Cardiac muscle cell (in vitro differentiated cells and primary cell): Measurements from ENCODE around the gene COTL1. TPM values are rescaled to one million over a fixed set of nuclear protein-coding genes. Genes with fewer than 3 reads are reported as not detected.

Source experiments
- DNase-seq, 2 donors: peaks; one replicate each; pipeline versions ENCODE4 v3.0.0 to v3.0.0-alpha.2; 2010 to 2017; ENCODE audit warnings: low read depth in 1 of 2, low spot score in 1 of 2
- H3K27ac ChIP-seq: fragments of 200-600 bp; sonication (generic); 2 replicates; pipeline ENCODE4 v1.5.1; 2016
- H3K27me3 ChIP-seq: fragments of 200-600 bp; sonication (generic); 2 replicates; pipeline ENCODE4 v1.6.0; 2016; ENCODE audit warnings: control low read depth
- H3K36me3 ChIP-seq: fragments of 200-600 bp; sonication (generic); 2 replicates; pipeline ENCODE4 v1.5.1; 2016; ENCODE audit warnings: control low read depth
- H3K4me1 ChIP-seq: fragments of 200-600 bp; sonication (generic); 2 replicates; pipeline ENCODE4 v1.8.1; 2017; ENCODE audit warnings: low read depth, mild to moderate bottlenecking, mixed run types
- H3K4me3 ChIP-seq: fragments of 200-600 bp; sonication (generic); 2 replicates; pipeline ENCODE4 v1.5.1; 2016; ENCODE audit warnings: mild to moderate bottlenecking
- H3K9me3 ChIP-seq: fragments of 200-600 bp; sonication (generic); 2 replicates; pipeline ENCODE4 v1.5.1; 2017; ENCODE audit warnings: low read depth, mild to moderate bottlenecking, control low read depth
- CTCF ChIP-seq: IDR thresholded peaks from 2 replicates; pipeline ENCODE4 v1.5.1; 2012; ENCODE audit warnings: low read depth, mild to moderate bottlenecking, low read length
- polyA plus RNA-seq: library from polyadenylated mRNA; unstranded; fragments of >200 nt; fragmentation: Nextera tagmentation; extraction: Ambion mirVana; gene quantifications from 2 replicates; pipeline ENCODE4 v1.2.1, GENCODE V29; 2016
- total RNA-seq: library from RNA; depleted of rRNA; stranded (reverse); fragments of >200 nt; gene quantifications from 2 replicates; pipeline ENCODE4 v1.2.3, GENCODE V29; 2016

The COTL1 gene
- total and polyA plus RNA-seq, 2 experiments from 2014 or later = 32.3 to 70.2 TPM

GRCh38 chr16:84557504-84557903 is 60.4 kb downstream of the COTL1 start:
- no peak for TF ChIP-seq CTCF
- Histone ChIP-seq H3K27ac (no peak overlapping the region), H3K36me3 (no peaks in the 10 kb centered on the region), H3K4me1 (no peaks in the 10 kb centered on the region), H3K9me3 (no peaks in the 10 kb centered on the region), H3K4me3 (no peak overlapping the region), H3K27me3 (no peaks in the 10 kb centered on the region)
- DNase-seq = no peak

GRCh38 chr16:84557059-84557458 is 60.8 kb downstream of the COTL1 start:
- Histone ChIP-seq H3K27me3 (no peaks in the 10 kb centered on the region), H3K4me3 (no peak overlapping the region), H3K9me3 (no peaks in the 10 kb centered on the region), H3K4me1 (no peaks in the 10 kb centered on the region), H3K27ac (no peak overlapping the region), H3K36me3 (no peaks in the 10 kb centered on the region)
- DNase-seq = no peak
- no peak for TF ChIP-seq CTCF

- no peak for DNase-seq
- no peak for TF ChIP-seq CTCF
- Histone ChIP-seq H3K4me1 (no peaks in the 10 kb centered on the region), H3K36me3 (no peaks in the 10 kb centered on the region), H3K9me3 (no peaks in the 10 kb centered on the region), H3K27me3 (no peaks in the 10 kb centered on the region), H3K27ac (no peak overlapping the region), H3K4me3 (no peak overlapping the region)
Measured at GRCh38 chr16:84555418-84556196, 62.3 kb downstream of the COTL1 start.

GRCh38 chr16:84554627-84555328 is 63.1 kb downstream of the COTL1 start:
- no peaks in the 10 kb centered on the region for H3K27me3 ChIP-seq
- no peak for TF ChIP-seq CTCF
- H3K27ac ChIP-seq = no peak overlapping the region

GRCh38 chr16:84553873-84554399 is 63.9 kb downstream of the COTL1 start:
- Histone ChIP-seq H3K27ac (no peak overlapping the region), H3K36me3 (no peaks in the 10 kb centered on the region), H3K4me1 (peaks cover 3% of the 10 kb centered on the region), H3K27me3 (no peaks in the 10 kb centered on the region), H3K9me3 (no peaks in the 10 kb centered on the region), H3K4me3 (no peak overlapping the region)
- no peak for DNase-seq
- no peak for TF ChIP-seq CTCF

More at GRCh38 chr16:84554627-84555328, 63.1 kb downstream of the COTL1 start:
- Histone ChIP-seq H3K9me3 (no peaks in the 10 kb centered on the region), H3K4me1 (no peaks in the 10 kb centered on the region), H3K36me3 (no peaks in the 10 kb centered on the region), H3K4me3 (no peak overlapping the region)
- DNase-seq = no peak
